Measurements from ENCODE around the gene SCNN1A.

The SCNN1A gene

DNA sequence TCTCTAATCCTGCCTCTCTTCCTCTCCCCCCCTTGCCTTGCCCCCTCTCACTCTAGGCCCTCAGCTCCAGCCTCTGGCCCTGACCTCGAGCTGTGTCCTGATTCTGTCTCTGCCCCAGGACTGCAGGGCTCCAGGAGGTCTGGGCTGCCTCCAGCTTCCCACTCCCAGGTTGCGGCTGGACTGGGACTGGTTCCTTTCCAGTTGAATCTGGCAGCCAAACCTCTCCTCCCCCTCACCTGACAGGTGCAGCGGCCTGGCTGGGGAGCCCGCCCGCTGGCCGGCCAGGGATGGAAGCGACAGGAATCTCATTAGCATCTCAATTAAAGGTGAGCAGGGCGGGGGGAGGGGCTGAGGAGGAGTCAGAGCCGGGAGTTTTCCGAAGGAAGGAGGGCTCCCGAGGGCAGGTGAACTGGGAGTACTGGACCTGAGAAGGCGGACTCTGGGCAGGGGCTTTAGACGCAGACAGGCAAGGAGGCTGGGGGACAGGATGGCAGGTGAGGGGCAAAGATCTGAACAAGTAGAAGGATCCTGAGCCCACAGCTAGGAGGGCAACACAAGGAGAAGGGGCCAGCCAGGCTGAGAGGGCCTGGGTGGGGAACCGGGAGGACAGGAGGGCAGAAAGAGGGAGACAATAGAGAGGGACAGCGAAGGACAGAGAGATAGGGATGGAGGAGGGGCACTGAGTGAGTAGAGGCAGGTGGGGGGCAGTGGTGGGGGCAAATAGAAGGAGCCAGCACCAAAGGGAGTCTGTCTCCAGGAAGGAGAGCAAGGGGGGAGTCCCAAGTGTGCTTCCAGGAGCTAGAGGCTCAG, at the start of gene SCNN1A:
TSS of gene SCNN1A (minus strand) at position 295 of the 810 bp plus-strand sequence. CDS start 780 bp downstream, outside the sequence.
- no peak for DNase-seq

DNA sequence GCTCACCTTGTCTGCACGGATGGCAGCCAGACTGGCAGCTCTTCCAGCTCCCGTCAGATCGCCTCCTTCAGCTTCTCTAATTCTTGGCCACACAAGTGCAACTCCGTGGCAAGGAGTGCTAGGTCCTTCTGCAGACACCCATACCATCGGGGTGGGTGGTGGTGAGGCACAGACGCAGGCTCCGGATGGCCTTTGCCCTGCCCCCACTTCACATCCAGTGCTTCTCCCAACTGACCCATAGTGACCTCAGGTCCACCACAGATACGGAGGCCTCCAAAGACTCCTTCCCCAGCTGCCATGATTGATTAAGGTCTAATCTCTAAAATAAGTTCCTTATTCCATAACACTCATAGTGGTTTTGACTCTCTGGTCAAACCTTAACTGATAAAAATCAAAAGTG, 49.5 kb upstream of the SCNN1A start:
- no peak for DNase-seq

DNA sequence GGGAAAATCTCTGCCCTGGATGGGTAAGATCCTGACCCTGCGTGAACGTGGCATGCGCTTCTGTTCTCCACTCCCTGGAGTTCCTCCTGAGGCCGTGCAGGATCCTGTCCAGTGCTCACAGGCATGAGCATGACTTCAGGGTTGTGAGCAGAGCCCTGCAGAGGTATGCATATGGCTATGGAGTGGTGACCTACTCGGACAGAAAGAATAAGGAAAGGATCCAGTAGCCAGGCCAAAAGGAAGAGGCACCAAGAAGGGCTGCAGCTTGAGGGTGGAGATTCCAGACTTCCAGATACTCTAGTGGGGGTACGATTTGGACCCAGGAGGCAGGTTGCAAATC, 48.6 kb upstream of the SCNN1A start:
- DNase-seq, result no peak

DNA sequence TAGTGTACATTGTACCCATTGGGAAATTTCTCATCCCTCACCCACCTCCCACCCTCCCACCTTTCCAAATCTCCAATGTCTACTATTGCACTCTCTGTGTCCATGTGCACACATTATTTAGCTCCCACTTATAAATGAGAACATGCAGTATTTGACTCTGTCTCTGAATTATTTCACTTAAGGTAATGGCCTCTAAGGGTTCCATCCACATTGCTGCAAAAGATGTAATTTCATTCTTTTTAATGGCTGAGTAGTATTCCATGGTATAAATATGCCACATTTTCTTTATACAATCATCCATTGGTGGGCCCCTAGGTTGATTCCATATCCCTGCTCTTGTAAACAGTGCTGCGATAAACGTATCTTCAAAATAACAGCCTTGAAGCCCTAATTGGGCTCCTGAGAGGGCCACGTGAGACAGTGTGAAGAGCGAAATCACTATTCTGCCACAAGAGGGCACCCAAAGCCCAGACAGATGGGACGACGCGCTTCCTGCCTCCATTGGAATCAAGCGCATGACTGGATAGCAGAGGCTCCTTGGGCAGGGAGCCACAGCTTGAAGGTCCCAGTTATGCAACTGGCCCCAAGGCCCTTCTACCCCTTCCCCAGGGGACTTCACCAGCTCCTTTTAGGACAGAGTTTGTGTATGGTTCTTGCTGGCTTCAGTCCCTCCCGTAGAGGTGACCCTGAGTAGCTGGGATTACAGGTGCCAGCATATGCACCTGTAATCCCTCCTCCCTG, 48.1 kb upstream of the SCNN1A start:
- peak; percentile 85 for DNase-seq

DNA sequence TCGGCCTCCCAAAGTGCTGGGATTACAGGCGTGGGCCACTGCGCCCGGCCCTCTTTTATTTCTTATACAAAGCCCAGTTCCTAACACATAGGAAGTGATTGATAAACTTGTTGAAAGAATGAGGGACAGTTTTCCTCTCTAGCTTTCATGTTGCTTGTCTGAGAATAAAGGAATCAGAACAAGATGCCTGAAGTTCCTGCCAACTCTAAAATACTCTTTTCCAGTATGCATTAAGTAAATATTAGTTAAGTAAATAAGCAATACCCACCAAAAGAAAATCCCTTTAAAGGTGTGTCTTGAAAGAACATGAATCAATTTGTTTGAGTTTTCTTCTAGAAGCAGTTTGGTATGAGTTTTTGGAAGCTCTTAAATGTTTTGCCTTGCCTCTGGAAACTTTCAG, 45.0 kb upstream of the SCNN1A start:
- no peak for DNase-seq

DNA sequence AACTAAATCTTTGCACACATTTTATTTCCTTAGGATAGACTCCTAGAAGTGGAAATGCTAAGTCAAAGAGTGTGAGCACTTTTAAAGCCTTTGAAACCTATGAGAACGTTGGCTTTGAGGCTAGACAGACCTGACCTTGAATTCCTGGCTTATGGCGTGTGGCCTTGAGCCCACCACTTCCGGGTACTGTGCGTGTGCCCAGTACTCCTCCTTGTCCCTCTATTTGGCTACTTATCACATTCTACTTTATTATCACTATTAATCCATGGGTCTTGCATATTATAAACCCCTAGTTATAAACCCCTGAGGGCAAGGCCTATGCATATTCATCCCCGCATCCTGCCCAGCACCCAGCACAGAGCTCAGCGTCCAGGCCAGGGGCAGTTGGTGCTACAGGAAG, 43.4 kb upstream of the SCNN1A start:
- no peak for DNase-seq

DNA sequence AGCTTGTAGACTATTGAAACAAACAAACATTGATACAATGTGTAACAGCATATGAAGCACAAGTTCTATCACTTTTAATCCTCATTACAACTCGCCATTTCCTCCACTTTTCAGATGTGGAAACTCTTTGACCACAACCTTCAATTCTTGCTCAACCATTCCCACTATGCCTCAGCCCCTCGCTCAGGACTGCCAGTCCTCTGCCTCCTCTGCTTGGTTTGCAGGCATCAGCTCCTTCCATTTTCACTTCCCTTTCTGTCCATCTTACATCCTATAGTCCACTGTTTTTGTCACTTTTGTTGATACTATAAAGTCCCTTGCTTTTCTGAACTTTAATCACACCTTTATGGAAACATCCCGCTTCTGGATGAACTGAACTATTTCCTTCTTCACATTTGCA, 41.2 kb upstream of the SCNN1A start:
- no peak for DNase-seq

DNA sequence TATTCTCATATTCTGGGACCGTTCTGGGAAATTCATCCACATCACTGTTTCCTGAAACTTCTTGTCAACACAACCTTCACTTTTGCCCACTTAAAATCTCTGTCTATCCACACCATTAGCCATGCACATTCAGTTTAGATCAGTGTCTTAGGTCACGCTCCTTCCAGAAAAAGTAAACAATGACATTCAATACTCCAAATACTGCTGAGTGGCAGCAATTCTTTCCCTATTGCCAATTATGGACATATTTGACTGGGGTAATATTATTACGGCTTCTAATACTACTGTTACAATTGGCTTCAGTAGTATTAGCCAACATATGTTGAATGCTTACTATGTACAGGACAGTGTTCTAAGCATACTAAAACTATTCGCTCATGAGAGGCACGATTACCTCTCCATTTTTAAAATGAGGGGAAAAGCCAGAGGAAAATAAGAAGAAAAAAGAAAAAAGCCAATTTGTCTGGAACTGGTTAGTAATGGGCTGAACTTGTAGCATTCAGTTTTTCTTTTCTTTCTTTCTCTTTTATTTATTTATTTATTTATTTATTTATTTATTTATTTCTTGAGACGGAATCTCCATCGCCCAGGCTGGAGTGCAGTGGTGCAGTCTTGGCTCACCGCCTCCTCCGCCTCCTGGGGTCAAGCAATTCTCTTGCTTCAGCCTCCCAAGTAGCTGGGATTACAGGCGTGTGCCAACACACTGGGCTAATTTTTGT, 32.0 kb upstream of the SCNN1A start:
- DNase-seq, result no peak

DNA sequence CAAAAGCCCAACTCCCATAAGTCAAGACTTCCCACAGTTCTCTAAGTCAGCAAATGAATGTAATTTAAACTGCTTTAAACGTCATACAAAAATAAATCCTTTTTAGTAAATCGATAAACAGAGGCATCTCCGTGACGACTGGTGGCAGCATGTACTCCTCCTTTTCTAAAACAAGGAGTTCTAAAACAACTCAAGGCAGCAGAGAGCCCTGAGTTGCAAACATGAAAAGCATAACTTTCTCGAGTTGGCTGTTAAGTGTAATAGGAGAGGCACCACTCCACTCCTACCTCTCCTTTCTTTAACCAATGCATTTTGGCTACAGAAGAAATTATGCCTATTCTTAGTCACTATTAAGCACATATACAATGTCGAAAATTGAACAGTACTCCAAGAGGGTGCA, 30.6 kb upstream of the SCNN1A start:
- DNase-seq, result no peak

DNA sequence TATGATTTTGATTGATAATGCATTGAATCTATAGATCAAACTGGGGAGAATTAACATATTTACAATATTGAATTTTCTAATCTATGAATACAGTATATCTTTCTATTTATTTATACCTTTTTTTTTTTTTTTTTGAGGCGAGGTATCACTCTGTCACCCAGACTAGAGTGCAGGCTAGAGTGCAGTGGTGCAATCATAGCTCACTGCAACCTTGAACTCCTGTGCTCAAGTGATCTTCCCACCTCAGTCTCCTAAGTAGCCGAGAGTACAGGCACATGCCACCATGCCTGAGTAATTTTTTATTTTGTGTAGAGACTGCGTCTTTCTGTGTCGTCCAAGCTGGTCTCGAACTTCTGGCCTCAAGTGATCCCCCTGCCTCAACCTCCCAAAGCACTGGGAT, 29.0 kb upstream of the SCNN1A start:
- no peak for DNase-seq

DNA sequence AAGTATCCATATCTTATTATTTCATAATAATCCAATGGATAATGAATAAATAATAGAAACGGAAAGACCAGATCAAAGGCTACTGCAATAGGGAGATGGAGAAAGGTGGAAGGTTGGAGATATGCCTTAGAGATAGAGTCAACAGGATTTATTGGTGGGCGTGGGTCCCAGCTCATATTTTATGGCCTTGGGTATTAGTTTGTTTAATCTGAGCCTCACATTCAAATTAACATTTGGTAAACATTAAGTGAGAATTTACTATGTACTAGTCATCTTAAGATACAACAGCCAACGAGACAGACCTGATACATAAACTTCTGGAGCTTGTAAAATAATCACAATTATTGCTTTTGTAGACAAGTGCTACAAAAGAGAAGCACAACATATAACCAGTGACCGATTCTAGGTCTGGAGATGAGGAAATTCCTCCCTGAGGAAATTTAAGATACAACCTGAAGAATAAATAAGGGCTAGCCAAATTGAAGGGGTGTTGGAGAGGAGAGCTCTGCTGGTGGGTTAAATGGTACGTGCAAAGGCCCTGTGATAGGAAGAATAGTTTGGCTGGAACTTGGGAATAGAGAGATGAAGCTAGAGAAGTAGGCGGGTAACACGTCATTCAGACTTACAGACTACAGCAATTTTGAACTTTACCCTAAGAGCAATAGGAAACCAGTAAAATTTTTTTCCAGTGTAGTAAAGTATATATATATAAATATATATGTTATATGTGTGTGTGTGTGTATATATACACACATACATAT, 24.7 kb upstream of the SCNN1A start:
- DNase-seq, result no peak

DNA sequence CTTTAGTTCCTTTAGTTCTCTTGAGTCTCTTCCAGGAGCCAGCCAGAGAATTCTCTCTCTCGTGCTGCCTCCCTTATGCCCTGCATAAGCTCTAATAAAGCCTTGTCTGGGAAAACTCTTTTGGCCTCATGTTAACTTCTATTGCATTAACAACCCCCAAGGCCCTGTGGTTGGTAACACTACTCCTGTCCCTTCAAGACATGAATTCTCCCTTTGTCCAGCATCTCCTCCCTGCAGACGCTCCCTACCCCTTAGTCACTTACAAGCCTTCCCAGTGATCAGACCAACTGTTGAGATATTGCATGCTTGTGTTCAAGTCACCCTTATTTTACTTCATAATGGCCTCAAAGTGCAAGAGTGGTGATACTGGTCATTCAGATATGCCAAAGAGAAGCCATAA, 20.7 kb upstream of the SCNN1A start:
- no peak for DNase-seq

DNA sequence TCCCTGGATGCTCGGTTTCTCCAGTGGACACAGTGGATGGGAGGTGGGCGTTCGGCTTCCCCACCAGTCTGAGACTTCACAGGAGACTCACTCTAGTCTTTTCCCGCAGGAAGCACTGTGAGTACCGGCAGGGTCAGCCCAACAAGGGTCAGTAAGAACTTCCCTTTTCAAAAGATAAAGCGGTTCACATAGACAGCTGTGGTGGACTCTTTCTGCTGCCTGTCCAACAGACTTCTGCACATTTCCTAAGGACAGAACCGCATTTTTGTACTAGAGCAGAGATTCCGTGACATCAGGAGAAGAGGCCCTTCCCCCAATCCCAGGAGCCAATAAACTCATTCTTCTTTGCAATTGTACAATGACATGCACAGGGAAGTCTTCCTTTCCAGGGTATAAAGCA, 19.0 kb upstream of the SCNN1A start:
- DNase-seq, result no peak

DNA sequence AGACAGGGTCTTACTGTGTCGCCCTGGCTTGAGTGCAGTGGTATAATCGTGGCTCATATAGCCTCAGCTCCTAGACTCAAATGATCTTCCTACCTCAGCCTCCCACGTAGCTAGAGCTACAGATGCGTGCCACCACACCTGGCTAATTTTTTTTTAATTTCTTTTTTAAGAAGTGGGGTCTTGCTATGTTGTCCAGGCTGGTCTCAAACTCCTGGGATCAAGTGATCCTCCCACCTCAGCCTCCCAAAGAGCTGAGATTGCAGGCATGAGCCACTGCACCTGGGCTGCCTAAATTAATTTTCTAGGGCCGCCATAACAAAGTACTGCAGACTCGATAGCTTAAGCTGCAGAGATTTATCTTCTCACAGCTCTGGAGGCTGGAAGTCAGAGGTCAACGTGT, 17.7 kb upstream of the SCNN1A start:
- no peak for DNase-seq

DNA sequence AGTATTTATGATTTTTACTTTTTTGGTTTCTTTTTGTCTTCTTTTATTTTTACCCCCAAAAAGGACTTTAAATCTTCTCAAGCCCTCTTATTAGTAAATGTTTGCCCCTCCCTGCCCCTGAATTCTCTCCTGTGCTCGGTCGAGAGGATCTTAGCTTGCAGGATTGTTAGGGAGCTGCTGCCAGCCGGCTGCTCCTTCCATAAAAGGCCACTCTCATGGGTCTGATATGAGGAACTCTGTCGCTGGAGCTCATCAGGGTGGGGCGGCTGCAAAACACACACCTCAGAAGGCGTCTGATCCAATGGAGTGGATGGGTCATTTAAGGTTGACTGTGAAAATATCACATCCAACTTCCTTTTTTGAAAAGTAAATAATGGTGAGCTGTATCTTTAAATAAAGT, 17.1 kb upstream of the SCNN1A start:
- no peak for DNase-seq

DNA sequence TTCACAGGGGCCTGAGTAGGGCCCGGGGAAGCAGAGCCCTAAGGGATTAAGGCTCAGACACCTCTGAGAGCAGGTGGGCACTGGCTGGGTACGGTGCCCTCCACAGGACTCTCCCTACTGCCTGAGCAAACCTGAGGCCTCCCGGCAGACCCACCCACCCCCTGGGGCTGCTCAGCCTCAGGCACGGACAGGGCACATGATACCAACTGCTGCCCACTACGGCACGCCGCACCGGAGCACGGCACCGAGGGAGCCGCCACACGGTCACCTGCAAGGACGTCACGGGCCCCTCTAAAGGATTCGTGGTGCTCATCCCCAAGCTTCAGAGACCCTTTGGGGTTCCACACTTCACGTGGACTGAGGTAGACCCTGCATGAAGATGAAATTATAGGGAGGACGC, 15.7 kb upstream of the SCNN1A start:
- no peak for DNase-seq

DNA sequence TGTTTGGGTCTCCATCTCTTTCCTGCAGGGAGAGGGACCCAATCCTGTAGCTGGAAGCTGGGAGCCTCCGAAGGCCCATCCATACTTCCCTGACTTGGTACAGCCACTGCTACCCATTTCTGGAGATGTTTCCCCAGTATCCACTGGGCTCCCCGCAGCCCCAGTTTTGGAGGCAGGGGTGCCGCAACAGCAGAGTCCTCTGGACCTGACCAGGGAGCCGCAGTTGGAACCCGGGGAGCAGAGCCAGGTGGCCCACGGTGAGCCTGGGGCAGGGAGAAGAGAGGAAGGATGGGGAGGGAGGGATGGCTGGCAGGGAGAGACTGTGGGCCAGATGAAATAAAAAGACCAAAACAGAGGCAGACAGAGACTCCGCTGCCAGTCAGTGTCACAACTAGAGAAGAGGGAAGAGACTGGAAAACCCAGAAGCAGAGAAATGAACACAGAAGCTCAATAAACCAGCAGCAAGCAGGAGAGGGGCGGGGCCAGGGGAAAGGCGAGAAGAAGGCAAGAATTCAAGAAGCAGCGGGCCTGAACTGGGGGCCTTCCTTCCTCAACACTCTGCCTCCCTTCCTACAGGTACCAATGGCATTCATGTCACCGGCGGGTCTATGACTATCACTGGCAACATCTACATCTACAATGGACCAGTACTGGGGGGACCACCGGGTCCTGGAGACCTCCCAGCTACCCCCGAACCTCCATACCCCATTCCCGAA, 14.9 kb upstream of the SCNN1A start:
- DNase-seq, result no peak

DNA sequence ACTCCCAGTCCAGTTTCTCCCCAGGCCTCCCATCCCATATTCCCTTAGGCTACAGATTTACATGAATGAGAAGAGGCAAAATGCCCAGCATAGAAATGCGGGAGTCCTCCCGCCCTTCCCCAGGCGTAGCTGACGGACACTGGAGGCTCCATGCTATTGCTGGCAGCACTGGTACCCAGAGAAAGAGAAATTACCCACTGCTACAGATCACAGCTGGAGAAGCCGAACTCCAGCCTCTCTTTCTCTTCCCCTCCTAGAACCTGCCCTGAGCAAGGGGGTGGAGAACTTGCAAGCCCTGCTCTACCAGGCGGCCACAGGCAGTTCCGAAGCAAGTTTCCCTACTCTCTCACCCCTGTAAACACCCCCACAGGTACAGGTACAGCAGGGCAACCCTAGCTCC, 12.2 kb upstream of the SCNN1A start:
- no peak for DNase-seq

DNA sequence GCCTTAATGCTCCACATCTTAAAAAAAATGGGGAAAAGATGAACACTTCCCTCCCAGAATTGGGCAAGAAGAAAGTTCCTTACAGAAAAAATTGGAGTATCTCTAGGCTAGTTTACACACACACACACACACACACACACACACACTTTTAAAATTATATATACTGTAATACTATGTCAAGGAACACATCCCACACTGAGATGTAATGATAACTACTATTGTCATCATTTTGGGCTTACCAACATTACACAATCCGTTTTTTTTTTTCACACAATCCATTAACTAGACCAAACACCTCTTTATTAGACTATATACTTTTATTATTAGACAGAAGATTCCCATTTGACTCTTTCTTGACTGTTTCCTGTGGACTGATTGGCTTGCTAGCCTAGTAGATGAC, 11.1 kb upstream of the SCNN1A start:
- DNase-seq, result no peak

DNA sequence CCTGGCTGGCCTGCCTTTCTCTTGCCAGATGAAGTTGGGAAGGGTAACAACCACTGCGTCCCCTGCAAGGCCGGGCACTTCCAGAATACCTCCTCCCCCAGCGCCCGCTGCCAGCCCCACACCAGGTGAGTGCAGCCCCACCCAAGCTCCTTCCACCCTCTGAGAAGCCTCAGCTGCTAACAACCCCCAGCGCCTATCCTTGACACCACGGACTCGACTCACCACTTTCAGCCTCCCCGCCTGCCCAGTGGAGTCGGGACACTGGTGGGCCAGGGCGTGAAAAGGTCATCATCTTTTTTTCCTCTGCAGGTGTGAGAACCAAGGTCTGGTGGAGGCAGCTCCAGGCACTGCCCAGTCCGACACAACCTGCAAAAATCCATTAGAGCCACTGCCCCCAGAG, 10.7 kb upstream of the SCNN1A start:
- no peak for DNase-seq

DNA sequence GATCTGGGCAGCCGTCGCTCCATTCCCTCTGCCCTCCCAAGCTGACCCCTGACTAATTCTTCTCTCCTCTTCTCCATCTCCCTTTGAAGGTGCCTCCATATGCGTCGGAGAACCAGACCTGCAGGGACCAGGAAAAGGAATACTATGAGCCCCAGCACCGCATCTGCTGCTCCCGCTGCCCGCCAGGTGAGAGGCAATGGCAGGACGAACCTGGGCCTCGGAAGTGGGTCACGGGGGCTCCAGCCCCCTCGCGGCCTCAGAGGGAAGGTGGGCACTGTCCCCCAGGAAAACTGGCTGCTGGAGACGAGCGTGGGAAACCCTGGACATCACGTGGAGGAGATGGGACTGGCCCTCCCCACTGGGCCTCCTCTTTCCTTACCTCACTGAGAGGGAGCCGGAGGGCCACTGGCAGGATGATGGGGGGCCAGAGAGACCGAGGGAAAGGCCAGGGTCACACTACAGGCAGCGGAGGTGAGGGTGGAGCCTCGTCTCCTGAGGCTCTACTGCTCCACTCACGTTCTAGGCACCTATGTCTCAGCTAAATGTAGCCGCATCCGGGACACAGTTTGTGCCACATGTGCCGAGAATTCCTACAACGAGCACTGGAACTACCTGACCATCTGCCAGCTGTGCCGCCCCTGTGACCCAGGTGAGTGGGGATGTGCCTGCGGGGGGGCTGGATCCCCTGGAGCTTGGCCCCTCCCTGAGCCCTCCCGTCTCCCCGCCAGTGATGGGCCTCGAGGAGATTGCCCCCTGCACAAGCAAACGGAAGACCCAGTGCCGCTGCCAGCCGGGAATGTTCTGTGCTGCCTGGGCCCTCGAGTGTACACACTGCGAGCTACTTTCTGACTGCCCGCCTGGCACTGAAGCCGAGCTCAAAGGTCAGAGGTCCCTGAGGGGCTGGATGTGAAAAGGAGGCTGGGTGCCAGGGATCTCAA, 9.4 kb upstream of the SCNN1A start:
- no peak for DNase-seq
